ENCODE results near the gene MCTP1. TPM values are rescaled to one million over a fixed set of nuclear protein-coding genes. Genes with fewer than 3 reads are reported as not detected.

The MCTP1 gene
- total and polyA plus RNA-seq, 10 of the 15 experiments (the other 5 are each of a cell fraction or from before 2014, with no cell fraction given): 12.6 to 45.9 (median 18.8) TPM

DNA sequence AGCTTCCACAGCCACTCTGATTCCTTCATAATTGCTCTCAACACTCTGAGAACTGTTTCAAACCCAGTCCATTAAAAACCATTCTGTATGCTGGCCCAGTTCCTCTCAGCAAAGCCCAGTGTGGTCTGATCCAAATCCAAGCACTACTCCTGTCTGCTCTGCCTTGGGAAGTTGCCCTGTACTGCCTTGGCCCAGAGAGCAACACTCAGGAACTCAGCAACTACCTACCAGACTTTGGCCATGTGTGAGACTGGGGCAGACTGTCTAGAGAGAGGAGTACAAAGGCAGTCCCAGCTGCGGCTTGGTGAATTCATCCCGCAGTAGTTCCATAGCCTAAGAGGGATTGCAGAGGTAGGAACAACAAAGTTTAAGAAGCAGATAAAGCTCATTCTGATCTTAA, 214.4 kb downstream of the MCTP1 start:
- Histone ChIP-seq H3K27me3 (replicated peaks in 1 of 2; ENCODE audit: control insufficient read depth in 2 of 2, insufficient read depth in 2 of 2, low read length in 1 of 2) (no peaks in the 10 kb centered on the region), H2AFZ (ENCODE audit: control insufficient read depth, low read depth, low read length) (no peak overlapping the region), H3K36me3 (ENCODE audit: control insufficient read depth in 2 of 2, insufficient read depth in 2 of 2, low read length in 1 of 2) (no peaks in the 10 kb centered on the region; a peak in 1 of 4 replicates), H3K4me3 (peak overlapping the region; percentile 19; the same call in 1 of the 2 replicates), H3K4me2 (ENCODE audit: control insufficient read depth, insufficient read depth) (peak overlapping the region; percentile 57; the same call in 1 of the 2 replicates), H3K9ac (ENCODE audit: control insufficient read depth, insufficient read depth, low read length) (no peak overlapping the region), H3K9me3 (replicated peaks; ENCODE audit: control insufficient read depth, insufficient read depth, low read length) (peaks cover 2% of the 10 kb centered on the region; the same call in 1 of the 3 replicates), H3K79me2 (ENCODE audit: control insufficient read depth, insufficient read depth, low read length) (peaks cover 63% of the 10 kb centered on the region), H3K4me1 (ENCODE audit: control insufficient read depth, insufficient read depth, low read length) (peaks cover 45% of the 10 kb centered on the region), H4K20me1 (ENCODE audit: control insufficient read depth, insufficient read depth) (no peaks in the 10 kb centered on the region), H3K27ac (ENCODE audit: control insufficient read depth, insufficient read depth) (peak overlapping the region; percentile 64)
- ChIA-PET POLR2A (interaction anchor here (2.2 to 2.5 kb wide), 3 partner anchors 11 to 17 kb away, joined by 6 to 24 read pairs (median 11); no protein-coding TSS in a partner anchor), SMC1A (ENCODE audit: uncharacterized antibody, unreplicated experiment) (interaction anchor here (0.9 to 6.9 kb wide), 12 partner anchors 11 to 57 kb away, joined by 3 to 64 read pairs (median 8); no protein-coding TSS in a partner anchor), CTCF (interaction anchor here (0.6 to 3.9 kb wide), 5 partner anchors 12 to 102 kb away, joined by 3 to 25 read pairs (median 8); no protein-coding TSS in a partner anchor), RAD21 (ENCODE audit: unreplicated experiment) (interaction anchor here (1.0 to 7.5 kb wide), 7 partner anchors 11 to 101 kb away, joined by 3 to 86 read pairs (median 9); no protein-coding TSS in a partner anchor)
- in situ Hi-C loops (cut with MboI): loop anchor here (10.0 kb wide), 1 partner anchor 456 kb away; the partner anchor contains the start of genes KIAA0825 and SLF1
- 84% methylated on average over 2 of the region's 2 CpGs for WGBS (ENCODE audit: insufficient coverage, insufficient replicate concordance, low lambda C conversion rate, missing lambda C conversion rate)
- intact Hi-C loops (cut with micrococcal nuclease; ENCODE audit: unreplicated experiment): loop anchor here (10.0 kb wide), 1 partner anchor 544 kb away; no protein-coding TSS in a partner anchor
- no TSS peak for BruUV-seq (replicated peaks)
- no peak for FAIRE-seq
- TF ChIP-seq, protein P1, sequence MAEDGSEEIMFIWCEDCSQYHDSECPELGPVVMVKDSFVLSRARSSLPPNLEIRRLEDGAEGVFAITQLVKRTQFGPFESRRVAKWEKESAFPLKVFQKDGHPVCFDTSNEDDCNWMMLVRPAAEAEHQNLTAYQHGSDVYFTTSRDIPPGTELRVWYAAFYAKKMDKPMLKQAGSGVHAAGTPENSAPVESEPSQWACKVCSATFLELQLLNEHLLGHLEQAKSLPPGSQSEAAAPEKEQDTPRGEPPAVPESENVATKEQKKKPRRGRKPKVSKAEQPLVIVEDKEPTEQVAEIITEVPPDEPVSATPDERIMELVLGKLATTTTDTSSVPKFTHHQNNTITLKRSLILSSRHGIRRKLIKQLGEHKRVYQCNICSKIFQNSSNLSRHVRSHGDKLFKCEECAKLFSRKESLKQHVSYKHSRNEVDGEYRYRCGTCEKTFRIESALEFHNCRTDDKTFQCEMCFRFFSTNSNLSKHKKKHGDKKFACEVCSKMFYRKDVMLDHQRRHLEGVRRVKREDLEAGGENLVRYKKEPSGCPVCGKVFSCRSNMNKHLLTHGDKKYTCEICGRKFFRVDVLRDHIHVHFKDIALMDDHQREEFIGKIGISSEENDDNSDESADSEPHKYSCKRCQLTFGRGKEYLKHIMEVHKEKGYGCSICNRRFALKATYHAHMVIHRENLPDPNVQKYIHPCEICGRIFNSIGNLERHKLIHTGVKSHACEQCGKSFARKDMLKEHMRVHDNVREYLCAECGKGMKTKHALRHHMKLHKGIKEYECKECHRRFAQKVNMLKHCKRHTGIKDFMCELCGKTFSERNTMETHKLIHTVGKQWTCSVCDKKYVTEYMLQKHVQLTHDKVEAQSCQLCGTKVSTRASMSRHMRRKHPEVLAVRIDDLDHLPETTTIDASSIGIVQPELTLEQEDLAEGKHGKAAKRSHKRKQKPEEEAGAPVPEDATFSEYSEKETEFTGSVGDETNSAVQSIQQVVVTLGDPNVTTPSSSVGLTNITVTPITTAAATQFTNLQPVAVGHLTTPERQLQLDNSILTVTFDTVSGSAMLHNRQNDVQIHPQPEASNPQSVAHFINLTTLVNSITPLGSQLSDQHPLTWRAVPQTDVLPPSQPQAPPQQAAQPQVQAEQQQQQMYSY (CRISPR knock-in tag; IDR thresholded peaks at IDR 0.05): no peak
- no peak for DNase-seq (ENCODE audit: low read depth, low spot score)
- ATAC-seq: peak; percentile 15

All from GM12878 (cell line).